AG08396 (cell line): Measurements from ENCODE around the gene ZNF19.
"Not testable (repeated sequence)": the region's sequence is repeated elsewhere in the genome, so short reads cannot be mapped to it uniquely, and the experiment has no call there.

Experiments
- DNase-seq: peaks from one replicate; pipeline ENCODE4 v3.0.0; 2012; ENCODE audit warnings: low spot score, mixed read lengths

The ZNF19 gene

GRCh38 chr16:71489122-71489521, at the start of gene ZNF19:
TSS of gene ZNF19 (minus strand) at chr16:71489324. CDS start at chr16:71482114, 7,210 bp downstream.
- DNase-seq = no peak

GRCh38 chr16:71537643-71538042, 48.5 kb upstream of the ZNF19 start:
- peak; percentile 39 for DNase-seq

- DNase-seq = no peak
Measured at GRCh38 chr16:71536752-71537499, 47.8 kb upstream of the ZNF19 start.

GRCh38 chr16:71532366-71532765, 43.2 kb upstream of the ZNF19 start:
- no peak for DNase-seq

- DNase-seq = no peak
Measured at GRCh38 chr16:71528863-71529262, 39.7 kb upstream of the ZNF19 start.

GRCh38 chr16:71528257-71528656, 39.1 kb upstream of the ZNF19 start:
- no peak for DNase-seq

GRCh38 chr16:71526111-71526631, 37.0 kb upstream of the ZNF19 start, which contains the start of gene CHST4:
TSS of gene CHST4 (plus strand) at chr16:71526426. CDS start at chr16:71536678, 10,252 bp downstream.
- peak; percentile 63 for DNase-seq

- DNase-seq = no peak
Measured at GRCh38 chr16:71524566-71525553, 35.7 kb upstream of the ZNF19 start.

GRCh38 chr16:71520550-71520949, 31.4 kb upstream of the ZNF19 start:
- no peak for DNase-seq

- no peak for DNase-seq
Measured at GRCh38 chr16:71515026-71515425, 25.9 kb upstream of the ZNF19 start.

- DNase-seq = no peak
Measured at GRCh38 chr16:71514476-71514875, 25.4 kb upstream of the ZNF19 start.

- no peak for DNase-seq
Measured at GRCh38 chr16:71513302-71513701, 24.2 kb upstream of the ZNF19 start.

GRCh38 chr16:71507061-71507460, 17.9 kb upstream of the ZNF19 start:
- DNase-seq = no peak

GRCh38 chr16:71504901-71505300, 15.8 kb upstream of the ZNF19 start:
- DNase-seq = no peak

- DNase-seq = not testable (repeated sequence)
Measured at GRCh38 chr16:71504051-71504450, 14.9 kb upstream of the ZNF19 start.

GRCh38 chr16:71501547-71501946, 12.4 kb upstream of the ZNF19 start:
- DNase-seq = no peak

GRCh38 chr16:71500964-71501363, 11.8 kb upstream of the ZNF19 start:
- no peak for DNase-seq

GRCh38 chr16:71499775-71500364, 10.7 kb upstream of the ZNF19 start:
- peak; percentile 66 for DNase-seq

- no peak for DNase-seq
Measured at GRCh38 chr16:71498031-71498430, 8.9 kb upstream of the ZNF19 start.

GRCh38 chr16:71493213-71493612, 4.1 kb upstream of the ZNF19 start:
- DNase-seq = no peak

- no peak for DNase-seq
Measured at GRCh38 chr16:71492786-71493185, 3.7 kb upstream of the ZNF19 start.

GRCh38 chr16:71491054-71491453, 1.9 kb upstream of the ZNF19 start:
- no peak for DNase-seq
